HL-60 (cell line): ENCODE results near the gene ZIC5.

Experiments
- DNase-seq, 2 experiments: peaks; one replicate each; pipeline ENCODE4 v3.0.0-alpha.2; 2010 to 2020; ENCODE audit warnings: low read depth in 1 of 2, low spot score in 1 of 2
- H3K27ac ChIP-seq: fragments of 250-450 bp; sonication (Bioruptor Pico); replicated peaks from 2 replicates; pipeline ENCODE4 v1.5.1; 2020; ENCODE audit warnings: mild to moderate bottlenecking, moderate library complexity
- H3K27me3 ChIP-seq: fragments of 250-450 bp; sonication (Bioruptor Pico); 2 replicates; pipeline ENCODE4 v1.5.1; 2021; ENCODE audit warnings: mild to moderate bottlenecking, moderate library complexity; ENCODE audit not compliant: insufficient read depth, poor library complexity, severe bottlenecking
- H3K4me3 ChIP-seq: replicated peaks from 2 replicates; pipeline ENCODE4 v1.5.1; 2011; ENCODE audit warnings: mild to moderate bottlenecking, control low read depth, low read length; ENCODE audit not compliant: insufficient read depth
- CTCF ChIP-seq: IDR thresholded peaks from one replicate; pipeline ENCODE4 v1.5.1; 2011; ENCODE audit warnings: low read length, control low read depth, inconsistent platforms; ENCODE audit not compliant: insufficient read depth
- GABPA ChIP-seq: IDR thresholded peaks from 2 replicates; pipeline ENCODE4 v1.6.1; 2012; ENCODE audit warnings: low read depth
- POLR2AphosphoS5 ChIP-seq: IDR thresholded peaks from 2 replicates; pipeline ENCODE4 v1.6.1; 2012; ENCODE audit warnings: low read depth
- SPI1 ChIP-seq: IDR thresholded peaks from 2 replicates; pipeline ENCODE4 v1.6.1; 2012; ENCODE audit warnings: low read depth, mild to moderate bottlenecking, borderline replicate concordance
- TF ChIP-seq, protein P1 (sequence below): IDR thresholded peaks from 2 replicates; pipeline ENCODE4 v1.6.1; 2012; ENCODE audit warnings: low read depth; ENCODE audit not compliant: insufficient replicate concordance

Gene ZIC5

DNA sequence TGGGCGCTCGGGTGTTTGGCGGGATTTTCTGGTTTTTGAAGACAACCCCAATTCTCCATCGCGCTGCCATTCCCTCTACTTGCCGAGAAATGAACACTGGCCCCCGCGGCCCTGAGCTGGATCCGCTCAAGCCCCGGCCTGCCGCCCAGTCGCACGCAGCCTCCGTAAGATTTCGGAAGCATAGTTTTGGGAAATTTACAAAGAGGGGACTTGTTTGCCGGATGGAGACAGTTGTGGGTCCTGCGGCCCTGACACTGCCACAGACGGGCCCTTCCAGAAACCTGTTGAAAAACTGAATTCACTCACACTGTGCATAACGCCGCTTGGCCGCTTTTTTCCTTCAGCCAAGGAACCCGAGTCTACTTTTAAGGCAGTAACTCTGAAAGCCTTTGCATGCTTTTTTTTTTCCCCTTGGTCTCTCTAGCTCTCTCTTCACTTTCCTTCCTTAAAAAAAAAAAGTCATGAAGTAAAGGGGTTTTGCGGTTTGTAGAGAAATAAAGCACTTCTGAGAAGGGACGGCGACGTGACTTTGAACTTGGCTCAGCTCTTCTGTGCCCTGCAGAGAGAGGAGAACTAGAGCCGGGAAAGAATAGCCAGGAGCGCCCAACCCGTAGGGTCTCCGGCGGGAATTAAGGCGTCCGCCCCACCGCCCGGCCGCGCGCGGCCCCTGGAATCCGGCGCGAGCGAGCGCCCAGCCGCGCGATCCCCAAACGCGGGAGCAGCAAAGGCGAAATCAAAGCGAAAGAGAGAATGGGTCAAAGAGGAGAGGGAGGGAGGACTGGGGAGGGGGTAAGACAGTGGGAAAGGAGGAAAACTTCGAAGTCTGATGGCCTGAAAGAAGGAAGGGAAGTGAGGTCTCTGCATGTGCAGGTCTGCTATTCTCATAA lies 6.6 kb upstream of the ZIC5 start:
- TF ChIP-seq POLR2AphosphoS5 (no peak), GABPA (no peak), SPI1 (no peak), CTCF (no peak)
- TF ChIP-seq, protein P1, sequence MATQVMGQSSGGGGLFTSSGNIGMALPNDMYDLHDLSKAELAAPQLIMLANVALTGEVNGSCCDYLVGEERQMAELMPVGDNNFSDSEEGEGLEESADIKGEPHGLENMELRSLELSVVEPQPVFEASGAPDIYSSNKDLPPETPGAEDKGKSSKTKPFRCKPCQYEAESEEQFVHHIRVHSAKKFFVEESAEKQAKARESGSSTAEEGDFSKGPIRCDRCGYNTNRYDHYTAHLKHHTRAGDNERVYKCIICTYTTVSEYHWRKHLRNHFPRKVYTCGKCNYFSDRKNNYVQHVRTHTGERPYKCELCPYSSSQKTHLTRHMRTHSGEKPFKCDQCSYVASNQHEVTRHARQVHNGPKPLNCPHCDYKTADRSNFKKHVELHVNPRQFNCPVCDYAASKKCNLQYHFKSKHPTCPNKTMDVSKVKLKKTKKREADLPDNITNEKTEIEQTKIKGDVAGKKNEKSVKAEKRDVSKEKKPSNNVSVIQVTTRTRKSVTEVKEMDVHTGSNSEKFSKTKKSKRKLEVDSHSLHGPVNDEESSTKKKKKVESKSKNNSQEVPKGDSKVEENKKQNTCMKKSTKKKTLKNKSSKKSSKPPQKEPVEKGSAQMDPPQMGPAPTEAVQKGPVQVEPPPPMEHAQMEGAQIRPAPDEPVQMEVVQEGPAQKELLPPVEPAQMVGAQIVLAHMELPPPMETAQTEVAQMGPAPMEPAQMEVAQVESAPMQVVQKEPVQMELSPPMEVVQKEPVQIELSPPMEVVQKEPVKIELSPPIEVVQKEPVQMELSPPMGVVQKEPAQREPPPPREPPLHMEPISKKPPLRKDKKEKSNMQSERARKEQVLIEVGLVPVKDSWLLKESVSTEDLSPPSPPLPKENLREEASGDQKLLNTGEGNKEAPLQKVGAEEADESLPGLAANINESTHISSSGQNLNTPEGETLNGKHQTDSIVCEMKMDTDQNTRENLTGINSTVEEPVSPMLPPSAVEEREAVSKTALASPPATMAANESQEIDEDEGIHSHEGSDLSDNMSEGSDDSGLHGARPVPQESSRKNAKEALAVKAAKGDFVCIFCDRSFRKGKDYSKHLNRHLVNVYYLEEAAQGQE = no peak
- H3K27ac ChIP-seq = no peak overlapping the region

GRCh38 chr13:99977334-99977911 lies 5.9 kb upstream of the ZIC5 start:
- Histone ChIP-seq H3K27me3 (peaks cover 83% of the 10 kb centered on the region), H3K27ac (no peak overlapping the region), H3K4me3 (no peak overlapping the region)
- TF ChIP-seq CTCF (no peak), GABPA (no peak), POLR2AphosphoS5 (no peak)
- TF ChIP-seq, protein P1 = no peak
- DNase-seq = peak in 1 of 2 experiments; percentile 36

More for the DNA sequence above, 6.6 kb upstream of the ZIC5 start:
- H3K27me3 ChIP-seq = peaks cover 83% of the 10 kb centered on the region
- H3K4me3 ChIP-seq = no peak overlapping the region
- no peak for DNase-seq

- TF ChIP-seq GABPA (no peak), POLR2AphosphoS5 (no peak), SPI1 (no peak), CTCF (no peak)
- TF ChIP-seq, protein P1 = no peak
- Histone ChIP-seq H3K27me3 (peaks cover 91% of the 10 kb centered on the region), H3K27ac (no peak overlapping the region), H3K4me3 (no peak overlapping the region)
- DNase-seq = no peak
These were observed 5.0 kb upstream of the ZIC5 start for GRCh38 chr13:99976575-99976974.
